Measurements from ENCODE around the gene P2RY6.

P2RY6 gene

GRCh38 chr11:73318501-73319011 is 46.4 kb downstream of the P2RY6 start:
- H3K36me3 ChIP-seq (ENCODE audit: control insufficient read depth, low read depth, low read length): no peaks in the 10 kb centered on the region
- H3K9ac ChIP-seq (ENCODE audit: low read length): no peak overlapping the region
- no peaks in the 10 kb centered on the region for H3K9me3 ChIP-seq (ENCODE audit: control insufficient read depth, low read depth, low read length)
- H3K4me3 ChIP-seq (ENCODE audit: low read length): no peak overlapping the region
- H3K27ac ChIP-seq (ENCODE audit: low read length): no peak overlapping the region
- H3K4me1 ChIP-seq (ENCODE audit: control insufficient read depth, low read depth, low read length): peaks cover 17% of the 10 kb centered on the region
- peaks cover 11% of the 10 kb centered on the region for H3K27me3 ChIP-seq (ENCODE audit: control insufficient read depth, insufficient read depth, low read length)

- Histone ChIP-seq H3K4me1 (ENCODE audit: control insufficient read depth, low read depth, low read length) (peaks cover 17% of the 10 kb centered on the region), H3K4me3 (ENCODE audit: low read length) (no peak overlapping the region), H3K36me3 (ENCODE audit: control insufficient read depth, low read depth, low read length) (no peaks in the 10 kb centered on the region), H3K27me3 (ENCODE audit: control insufficient read depth, insufficient read depth, low read length) (peaks cover 11% of the 10 kb centered on the region), H3K9ac (ENCODE audit: low read length) (no peak overlapping the region), H3K9me3 (ENCODE audit: control insufficient read depth, low read depth, low read length) (no peaks in the 10 kb centered on the region), H3K27ac (ENCODE audit: low read length) (no peak overlapping the region)
These were observed 48.8 kb downstream of the P2RY6 start for GRCh38 chr11:73320763-73321603.

DNA sequence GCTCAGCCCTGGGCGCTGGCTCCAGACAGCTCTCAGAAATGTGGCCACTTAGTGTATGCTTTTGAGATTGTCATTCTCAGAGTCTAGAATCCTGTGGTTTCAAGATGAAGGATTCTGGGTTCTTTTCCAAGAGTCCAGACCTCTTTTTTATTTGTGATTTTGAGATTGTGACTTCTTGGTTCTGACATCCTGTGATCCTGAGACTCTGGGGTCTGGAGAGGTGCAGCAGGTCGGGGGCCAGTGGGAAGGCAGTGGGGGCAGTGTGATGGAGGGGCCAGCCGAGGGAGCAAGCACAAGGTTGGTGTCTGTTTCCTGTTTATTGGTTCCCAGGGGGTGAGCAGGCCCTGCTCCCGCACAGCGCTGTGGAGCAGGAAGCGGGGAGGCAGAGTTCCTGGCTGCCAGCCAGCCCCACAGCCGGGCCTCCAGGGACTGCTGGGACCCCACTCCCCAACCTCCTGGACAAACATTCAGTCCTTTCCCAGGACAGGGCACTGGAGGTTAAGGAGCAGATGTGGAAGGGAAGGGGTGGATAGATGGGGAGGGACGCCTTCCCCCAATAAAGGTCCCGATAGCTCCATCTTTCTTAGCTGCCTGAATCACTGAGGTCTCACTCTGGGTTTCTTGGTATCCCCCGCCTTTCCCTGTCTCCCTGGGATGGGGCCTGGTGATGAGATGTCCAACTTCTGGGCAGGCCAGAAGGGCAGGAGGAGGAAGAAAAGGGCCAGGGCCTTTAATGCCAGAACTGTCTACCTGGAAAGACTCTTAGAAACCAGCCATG is 49.7 kb downstream of the P2RY6 start:
- Histone ChIP-seq H3K27me3 (ENCODE audit: control insufficient read depth, insufficient read depth, low read length) (peaks cover 11% of the 10 kb centered on the region), H3K9ac (ENCODE audit: low read length) (no peak overlapping the region), H3K4me1 (ENCODE audit: control insufficient read depth, low read depth, low read length) (peaks cover 17% of the 10 kb centered on the region), H3K27ac (ENCODE audit: low read length) (no peak overlapping the region), H3K4me3 (ENCODE audit: low read length) (no peak overlapping the region), H3K9me3 (ENCODE audit: control insufficient read depth, low read depth, low read length) (no peaks in the 10 kb centered on the region), H3K36me3 (ENCODE audit: control insufficient read depth, low read depth, low read length) (no peaks in the 10 kb centered on the region)

DNA sequence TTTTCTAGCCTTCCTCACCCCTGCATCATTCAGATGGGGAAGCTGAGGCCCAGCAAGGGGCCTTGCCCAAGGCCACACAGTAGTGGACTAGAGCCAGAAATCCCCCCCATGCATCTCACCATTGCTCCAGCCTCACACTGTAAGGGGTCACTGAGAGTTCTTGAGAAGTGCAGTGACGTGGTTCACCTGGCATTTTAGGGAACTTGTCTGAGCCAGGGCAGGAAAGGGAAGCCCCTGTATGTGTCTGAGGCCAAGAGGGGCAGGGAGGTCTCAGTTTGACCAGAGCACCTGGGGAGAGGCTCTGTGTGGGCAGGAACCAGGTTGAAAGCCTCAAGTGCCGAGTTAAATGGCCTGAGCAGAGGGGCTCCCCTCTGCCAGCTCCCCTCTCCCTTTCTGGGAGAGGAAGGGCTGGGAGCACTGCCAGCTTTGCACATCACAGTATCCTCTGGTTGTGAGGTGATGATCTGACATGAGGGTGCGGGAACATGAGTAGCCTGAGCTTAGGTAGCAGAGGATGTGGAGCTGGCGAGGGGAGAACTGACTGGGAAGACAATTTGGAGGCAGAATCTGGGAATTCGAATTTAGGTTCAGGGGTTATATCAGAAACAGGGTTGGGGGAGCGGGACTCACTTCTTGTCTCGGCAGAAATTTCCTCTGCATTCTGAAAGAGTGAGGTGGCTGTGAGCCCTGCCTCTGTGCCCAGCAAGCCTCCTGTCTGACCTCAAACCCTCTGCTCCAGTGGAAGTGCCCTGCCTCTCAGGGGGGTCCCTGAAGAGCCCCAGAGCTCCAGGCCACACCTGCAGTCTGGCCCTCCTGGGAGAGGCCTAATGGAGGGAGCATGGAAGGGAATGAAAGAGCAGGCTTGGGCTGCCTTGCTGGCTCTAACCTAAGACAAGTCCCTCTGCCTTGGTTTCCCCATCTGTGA is 50.5 kb downstream of the P2RY6 start:
- Histone ChIP-seq H3K4me3 (ENCODE audit: low read length) (no peak overlapping the region), H3K9me3 (ENCODE audit: control insufficient read depth, low read depth, low read length) (no peaks in the 10 kb centered on the region), H3K9ac (ENCODE audit: low read length) (no peak overlapping the region), H3K27ac (ENCODE audit: low read length) (no peak overlapping the region), H3K27me3 (ENCODE audit: control insufficient read depth, insufficient read depth, low read length) (peaks cover 14% of the 10 kb centered on the region), H3K4me1 (ENCODE audit: control insufficient read depth, low read depth, low read length) (peaks cover 17% of the 10 kb centered on the region), H3K36me3 (ENCODE audit: control insufficient read depth, low read depth, low read length) (no peaks in the 10 kb centered on the region)

GRCh38 chr11:73323464-73323863 is 51.3 kb downstream of the P2RY6 start:
- H3K4me1 ChIP-seq (ENCODE audit: control insufficient read depth, low read depth, low read length): peaks cover 17% of the 10 kb centered on the region
- H3K36me3 ChIP-seq (ENCODE audit: control insufficient read depth, low read depth, low read length): no peaks in the 10 kb centered on the region
- peaks cover 21% of the 10 kb centered on the region for H3K27me3 ChIP-seq (ENCODE audit: control insufficient read depth, insufficient read depth, low read length)
- H3K4me3 ChIP-seq (ENCODE audit: low read length): no peak overlapping the region
- H3K9ac ChIP-seq (ENCODE audit: low read length): no peak overlapping the region
- no peaks in the 10 kb centered on the region for H3K9me3 ChIP-seq (ENCODE audit: control insufficient read depth, low read depth, low read length)
- H3K27ac ChIP-seq (ENCODE audit: low read length): no peak overlapping the region

GRCh38 chr11:73324116-73324515 is 52.0 kb downstream of the P2RY6 start:
- Histone ChIP-seq H3K9me3 (ENCODE audit: control insufficient read depth, low read depth, low read length) (no peaks in the 10 kb centered on the region), H3K9ac (ENCODE audit: low read length) (no peak overlapping the region), H3K36me3 (ENCODE audit: control insufficient read depth, low read depth, low read length) (no peaks in the 10 kb centered on the region), H3K27ac (ENCODE audit: low read length) (no peak overlapping the region), H3K4me3 (ENCODE audit: low read length) (no peak overlapping the region), H3K4me1 (ENCODE audit: control insufficient read depth, low read depth, low read length) (peaks cover 17% of the 10 kb centered on the region), H3K27me3 (ENCODE audit: control insufficient read depth, insufficient read depth, low read length) (peaks cover 25% of the 10 kb centered on the region)

GRCh38 chr11:73324665-73325035 is 52.5 kb downstream of the P2RY6 start:
- no peaks in the 10 kb centered on the region for H3K9me3 ChIP-seq (ENCODE audit: control insufficient read depth, low read depth, low read length)
- no peak overlapping the region for H3K27ac ChIP-seq (ENCODE audit: low read length)
- no peaks in the 10 kb centered on the region for H3K36me3 ChIP-seq (ENCODE audit: control insufficient read depth, low read depth, low read length)
- H3K4me1 ChIP-seq (ENCODE audit: control insufficient read depth, low read depth, low read length): peaks cover 17% of the 10 kb centered on the region
- no peak overlapping the region for H3K4me3 ChIP-seq (ENCODE audit: low read length)
- H3K9ac ChIP-seq (ENCODE audit: low read length): no peak overlapping the region
- peaks cover 27% of the 10 kb centered on the region for H3K27me3 ChIP-seq (ENCODE audit: control insufficient read depth, insufficient read depth, low read length)

- Histone ChIP-seq H3K4me3 (ENCODE audit: low read length) (no peak overlapping the region), H3K27me3 (ENCODE audit: control insufficient read depth, insufficient read depth, low read length) (peaks cover 33% of the 10 kb centered on the region), H3K27ac (ENCODE audit: low read length) (no peak overlapping the region), H3K36me3 (ENCODE audit: control insufficient read depth, low read depth, low read length) (no peaks in the 10 kb centered on the region), H3K9me3 (ENCODE audit: control insufficient read depth, low read depth, low read length) (no peaks in the 10 kb centered on the region), H3K4me1 (ENCODE audit: control insufficient read depth, low read depth, low read length) (peaks cover 17% of the 10 kb centered on the region), H3K9ac (ENCODE audit: low read length) (no peak overlapping the region)
These were observed 53.2 kb downstream of the P2RY6 start for GRCh38 chr11:73325036-73325981.

GRCh38 chr11:73326929-73327811 is 55.0 kb downstream of the P2RY6 start:
- no peaks in the 10 kb centered on the region for H3K36me3 ChIP-seq (ENCODE audit: control insufficient read depth, low read depth, low read length)
- H3K9ac ChIP-seq (ENCODE audit: low read length): no peak overlapping the region
- no peak overlapping the region for H3K27ac ChIP-seq (ENCODE audit: low read length)
- H3K27me3 ChIP-seq (ENCODE audit: control insufficient read depth, insufficient read depth, low read length): peaks cover 46% of the 10 kb centered on the region
- no peaks in the 10 kb centered on the region for H3K9me3 ChIP-seq (ENCODE audit: control insufficient read depth, low read depth, low read length)
- H3K4me3 ChIP-seq (ENCODE audit: low read length): no peak overlapping the region
- H3K4me1 ChIP-seq (ENCODE audit: control insufficient read depth, low read depth, low read length): peaks cover 32% of the 10 kb centered on the region
